Middle frontal gyrus (tissue), 1 donor: Measurements from ENCODE around the gene ZNF263.
"Not testable (repeated sequence)": the region's sequence is repeated elsewhere in the genome, so short reads cannot be mapped to it uniquely, and the experiment has no call there.

Experiments used
- DNase-seq: peaks from one replicate; pipeline ENCODE4 v3.0.0-alpha.2; 2015; ENCODE audit warnings: low spot score; ENCODE audit errors: extremely low spot score

Gene ZNF263

DNA sequence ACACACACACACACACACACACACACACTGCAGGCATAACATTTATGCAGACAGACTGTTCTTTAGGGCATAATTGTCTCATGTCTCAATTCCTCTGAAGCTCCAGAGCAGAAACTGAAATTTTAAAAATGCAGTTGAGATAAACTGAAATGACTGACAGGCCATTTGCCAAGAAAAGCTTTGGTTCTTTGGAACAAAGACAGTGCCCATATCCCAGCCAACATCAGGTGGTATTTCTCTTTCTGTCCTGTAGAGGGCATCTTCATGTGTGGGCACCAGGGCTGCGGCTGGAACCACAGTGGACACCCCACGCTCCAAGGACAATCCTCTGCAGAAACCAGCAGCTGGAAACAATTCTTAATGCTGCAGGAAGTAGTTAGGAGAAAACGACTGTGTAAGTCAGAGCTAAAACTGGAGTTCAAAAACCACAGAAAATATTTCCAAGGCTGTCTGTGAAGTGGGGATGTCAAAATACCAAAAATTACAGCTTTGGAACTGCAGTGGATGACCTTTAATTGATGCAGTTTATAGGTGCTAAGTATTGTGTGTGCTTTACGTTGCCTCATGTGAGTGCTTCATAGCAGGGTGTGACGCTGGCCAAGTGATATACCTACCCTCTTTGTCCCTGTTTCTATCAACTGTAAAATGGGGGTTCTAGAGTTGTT lies 16.3 kb upstream of the ZNF263 start:
- no peak for DNase-seq

DNA sequence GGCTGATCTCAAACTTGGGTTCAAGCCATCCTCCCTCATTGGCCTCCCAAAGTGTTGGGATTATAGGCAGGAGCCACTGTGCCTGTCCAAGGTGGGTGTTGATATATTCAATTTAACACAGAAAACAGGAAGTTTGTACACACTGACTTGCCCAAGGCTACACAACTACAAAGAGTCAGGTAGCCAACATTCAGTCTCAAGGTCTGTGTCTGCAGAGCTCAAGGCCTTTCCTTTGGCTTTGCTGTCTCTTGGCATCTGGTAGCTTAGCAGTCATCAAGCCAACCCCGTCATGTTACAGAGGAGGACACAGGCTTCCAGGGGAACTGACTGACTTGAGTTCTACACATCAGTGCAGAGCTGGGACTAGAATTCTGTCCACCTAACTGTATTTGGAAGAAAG lies 15.0 kb upstream of the ZNF263 start:
- no peak for DNase-seq

DNA sequence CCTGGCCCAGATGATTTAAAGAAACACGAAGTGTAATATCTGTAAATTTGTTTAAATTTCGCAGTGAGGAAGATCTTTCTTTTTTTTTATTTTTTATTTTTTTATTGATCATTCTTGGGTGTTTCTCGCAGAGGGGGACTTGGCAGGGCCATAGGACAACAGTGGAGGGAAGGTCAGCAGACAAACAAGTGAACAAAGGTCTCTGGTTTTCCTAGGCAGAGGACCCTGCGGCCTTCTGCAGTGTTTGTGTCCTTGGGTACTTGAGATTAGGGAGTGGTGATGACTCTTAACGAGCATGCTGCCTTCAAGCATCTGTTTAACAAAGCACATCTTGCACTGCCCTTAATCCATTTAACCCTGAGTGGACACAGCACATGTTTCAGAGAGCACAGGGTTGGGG lies 12.6 kb upstream of the ZNF263 start:
- DNase-seq: not testable (repeated sequence)

DNA sequence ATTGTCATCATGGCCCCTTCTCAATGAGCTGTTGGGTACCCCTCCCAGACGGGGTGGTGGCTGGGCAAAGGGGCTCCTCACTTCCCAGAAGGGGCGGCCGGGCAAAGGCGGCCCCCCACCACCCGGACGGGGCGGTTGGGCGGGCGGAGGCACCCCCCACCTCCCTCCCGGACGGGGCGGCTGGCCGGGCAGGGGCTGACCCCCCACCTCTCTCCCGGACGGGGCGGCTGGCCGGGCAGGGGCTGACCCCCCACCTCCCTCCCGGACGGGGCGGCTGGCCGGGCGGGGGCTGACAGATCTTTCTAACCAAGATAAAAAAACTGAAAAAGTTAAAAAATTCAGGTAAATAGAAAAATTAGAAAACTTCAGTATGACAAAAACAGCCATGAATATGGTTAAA lies 12.0 kb upstream of the ZNF263 start:
- DNase-seq: not testable (repeated sequence)

DNA sequence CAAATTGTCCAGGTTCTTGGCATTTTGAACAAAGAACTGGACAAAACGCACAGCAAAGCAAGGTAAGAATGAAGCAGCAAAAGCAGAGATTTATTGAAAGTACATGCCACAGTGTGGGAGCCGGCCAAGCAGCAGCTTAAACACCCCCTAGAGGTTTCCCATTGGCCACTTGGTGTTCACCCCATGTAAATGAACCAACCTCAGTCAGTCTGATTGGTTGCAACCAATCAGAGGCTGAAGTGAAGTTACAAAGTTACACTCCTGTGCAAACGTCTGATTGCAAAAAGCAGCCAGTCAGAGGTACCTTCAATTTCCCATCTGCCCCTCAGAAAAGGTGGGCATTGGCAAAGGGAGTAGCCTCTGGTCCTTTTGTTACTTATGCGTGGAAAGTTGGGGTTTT lies 8.8 kb upstream of the ZNF263 start:
- DNase-seq: no peak

DNA sequence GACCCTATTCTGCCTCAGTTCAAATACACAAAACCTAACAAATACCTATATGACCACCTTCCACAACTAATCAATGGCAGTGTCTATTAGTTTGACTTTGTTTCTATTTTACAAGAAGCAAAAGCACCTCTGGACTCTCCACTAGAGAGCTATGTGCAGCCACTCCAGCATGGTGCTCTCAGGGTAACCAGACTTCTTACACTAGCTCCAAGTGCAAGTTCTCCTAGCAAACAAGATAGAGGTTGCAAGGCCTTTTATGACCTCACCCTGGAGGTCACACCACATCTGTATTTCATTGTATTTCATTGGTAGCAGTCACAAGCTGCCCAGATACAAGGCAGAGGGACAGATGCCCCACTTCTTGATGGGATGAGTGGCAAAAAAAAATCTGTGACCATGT lies 8.3 kb upstream of the ZNF263 start:
- DNase-seq: no peak

DNA sequence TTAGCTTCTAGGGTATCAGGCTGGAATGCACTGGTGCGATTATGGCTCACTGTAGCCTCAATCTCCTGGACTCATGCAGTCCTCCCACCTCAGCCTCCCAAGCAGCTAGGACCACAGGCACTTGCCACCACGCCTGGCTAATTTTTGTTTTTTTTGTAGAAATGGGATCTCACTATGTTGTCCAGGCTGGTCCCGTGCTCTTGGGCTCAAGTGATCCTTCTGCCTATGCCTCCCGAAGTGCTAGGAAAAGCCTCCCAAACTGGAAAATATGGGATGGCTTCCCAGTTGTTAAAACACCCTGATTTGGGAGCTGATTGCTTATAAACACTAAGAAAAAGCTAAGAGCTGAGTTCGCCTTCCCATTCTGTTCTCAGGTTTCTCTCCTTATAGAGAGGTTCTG lies 6.6 kb upstream of the ZNF263 start:
- no peak for DNase-seq

DNA sequence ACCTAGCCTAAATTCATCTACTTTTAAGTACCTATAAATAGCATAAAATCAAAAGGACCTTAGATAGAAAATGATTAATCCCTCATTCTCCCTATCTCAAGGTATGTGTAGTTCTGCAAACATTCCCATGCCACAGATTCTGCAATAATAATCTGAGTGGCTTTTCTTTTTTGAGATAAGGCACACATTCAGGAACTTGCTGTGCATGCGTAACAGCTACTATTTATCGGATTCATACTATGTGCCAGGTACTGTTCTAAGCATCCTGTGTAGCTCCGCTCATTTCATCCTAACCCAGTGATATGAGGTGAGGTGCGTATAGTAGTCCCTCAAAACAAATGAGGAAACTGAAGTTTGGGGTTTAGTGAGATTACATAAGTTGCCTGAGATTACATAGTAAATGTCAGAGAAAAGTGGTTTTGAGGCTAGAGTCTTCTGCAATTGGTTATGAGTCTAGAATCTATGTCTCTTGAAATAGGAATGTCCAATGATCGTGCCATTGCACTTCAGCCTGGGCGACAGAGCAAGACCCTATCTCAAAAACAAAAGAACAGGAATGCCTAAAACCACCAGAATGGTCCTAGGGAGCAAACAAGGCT lies 2.0 kb upstream of the ZNF263 start:
- no peak for DNase-seq

DNA sequence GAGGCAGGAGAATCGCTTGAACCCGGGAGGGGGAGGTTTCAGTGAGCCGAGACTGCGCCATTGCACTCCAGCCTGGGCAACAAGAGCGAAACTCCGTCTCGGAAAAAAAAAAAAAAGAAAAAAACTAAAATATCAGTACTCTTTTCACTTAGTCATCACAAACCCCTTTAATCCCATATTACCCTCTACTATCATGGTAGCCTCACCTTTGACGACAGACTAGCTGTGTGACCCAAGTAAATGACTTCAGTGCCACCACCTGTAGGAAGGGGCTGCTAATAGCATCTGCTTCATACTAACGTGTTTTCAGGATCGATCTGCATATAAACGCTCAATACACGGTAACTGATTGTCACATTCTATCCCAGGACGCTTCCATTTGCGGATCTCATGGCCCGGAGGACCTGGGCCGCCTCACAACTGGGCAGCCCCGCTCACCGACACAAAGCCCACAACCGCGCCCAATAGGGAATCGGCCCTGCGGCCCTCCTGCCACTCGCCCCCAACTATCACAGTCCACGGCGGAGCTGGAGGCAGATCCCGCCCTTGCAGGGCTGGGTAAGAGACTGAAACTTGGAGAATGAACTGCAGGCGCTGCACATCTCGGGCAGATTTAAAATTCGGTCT lies 1.1 kb upstream of the ZNF263 start:
- DNase-seq: no peak

DNA sequence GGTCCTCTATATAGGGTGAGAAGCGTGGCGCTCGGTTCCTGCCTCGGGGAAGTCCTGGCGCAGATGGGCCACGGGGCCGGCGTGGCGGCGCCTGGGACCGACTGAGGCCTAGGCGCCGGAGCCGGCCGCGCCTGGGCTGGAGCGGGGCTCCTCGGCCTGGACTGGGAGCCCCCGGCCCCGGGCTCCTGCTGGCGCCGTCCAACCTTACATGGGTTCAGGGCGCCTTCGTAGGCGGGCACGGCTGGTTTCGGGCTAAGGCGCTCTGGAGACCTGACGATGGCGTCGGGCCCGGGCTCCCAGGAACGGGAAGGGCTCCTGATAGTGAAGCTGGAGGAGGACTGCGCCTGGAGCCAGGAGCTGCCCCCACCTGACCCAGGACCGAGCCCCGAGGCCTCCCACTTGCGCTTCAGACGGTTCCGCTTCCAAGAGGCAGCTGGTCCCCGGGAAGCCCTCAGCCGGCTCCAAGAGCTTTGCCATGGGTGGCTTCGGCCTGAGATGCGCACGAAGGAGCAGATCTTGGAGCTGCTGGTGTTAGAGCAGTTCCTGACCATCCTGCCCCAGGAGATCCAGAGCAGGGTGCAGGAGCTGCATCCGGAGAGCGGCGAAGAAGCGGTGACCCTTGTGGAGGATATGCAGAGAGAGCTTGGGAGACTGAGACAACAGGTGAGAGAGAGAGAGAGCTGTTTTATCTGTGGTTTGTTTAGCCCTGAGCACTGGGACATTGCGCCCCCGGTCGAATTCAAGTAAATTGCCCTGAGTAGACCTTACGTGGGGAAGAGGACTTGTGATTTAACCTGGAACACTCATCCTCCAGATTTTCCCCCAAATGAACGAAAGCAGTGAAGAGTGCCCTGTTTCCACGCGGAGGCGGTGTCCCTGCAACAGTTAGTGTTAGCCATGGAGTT lies 504 bp downstream of the ZNF263 start:
- DNase-seq: no peak

DNA sequence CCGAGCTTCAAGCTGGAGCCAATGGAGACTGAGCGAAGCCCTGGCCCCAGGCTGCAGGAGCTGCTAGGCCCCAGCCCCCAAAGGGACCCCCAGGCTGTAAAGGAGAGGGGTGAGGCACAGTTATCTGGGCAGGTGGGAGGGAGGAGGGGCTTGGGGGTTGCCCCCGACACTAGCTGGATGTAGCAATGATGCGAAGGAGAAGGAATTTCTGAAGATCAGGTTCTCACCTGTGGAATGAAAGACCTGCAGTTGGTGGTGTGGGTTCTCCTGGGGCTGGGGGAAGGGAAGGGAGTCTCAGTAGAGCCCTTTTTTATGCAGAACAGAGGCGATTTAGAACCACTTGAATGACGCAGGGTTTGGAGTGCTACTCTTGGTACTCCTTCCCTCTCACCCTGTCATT lies 1.8 kb downstream of the ZNF263 start:
- DNase-seq: no peak

DNA sequence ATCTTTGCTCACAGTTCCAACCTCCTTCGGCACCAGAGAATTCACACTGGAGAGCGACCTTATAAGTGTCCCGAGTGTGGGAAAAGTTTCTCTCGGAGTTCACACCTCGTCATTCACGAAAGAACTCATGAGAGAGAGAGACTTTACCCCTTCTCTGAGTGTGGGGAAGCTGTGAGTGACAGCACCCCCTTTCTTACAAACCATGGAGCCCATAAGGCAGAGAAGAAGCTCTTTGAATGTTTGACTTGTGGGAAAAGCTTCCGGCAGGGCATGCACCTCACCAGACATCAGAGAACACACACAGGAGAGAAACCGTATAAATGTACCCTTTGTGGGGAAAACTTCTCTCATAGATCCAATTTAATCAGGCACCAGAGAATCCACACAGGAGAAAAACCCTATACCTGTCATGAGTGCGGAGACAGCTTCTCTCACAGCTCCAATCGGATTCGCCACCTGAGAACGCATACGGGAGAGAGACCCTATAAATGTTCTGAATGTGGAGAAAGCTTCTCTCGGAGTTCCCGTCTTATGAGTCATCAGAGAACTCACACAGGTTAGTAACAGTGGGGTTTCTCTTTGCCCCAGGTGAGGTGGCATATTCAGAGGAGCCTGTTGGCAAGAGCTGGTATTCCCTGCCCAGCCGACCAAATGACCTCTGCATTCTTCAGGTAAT lies 6.8 kb downstream of the ZNF263 start:
- DNase-seq: no peak

DNA sequence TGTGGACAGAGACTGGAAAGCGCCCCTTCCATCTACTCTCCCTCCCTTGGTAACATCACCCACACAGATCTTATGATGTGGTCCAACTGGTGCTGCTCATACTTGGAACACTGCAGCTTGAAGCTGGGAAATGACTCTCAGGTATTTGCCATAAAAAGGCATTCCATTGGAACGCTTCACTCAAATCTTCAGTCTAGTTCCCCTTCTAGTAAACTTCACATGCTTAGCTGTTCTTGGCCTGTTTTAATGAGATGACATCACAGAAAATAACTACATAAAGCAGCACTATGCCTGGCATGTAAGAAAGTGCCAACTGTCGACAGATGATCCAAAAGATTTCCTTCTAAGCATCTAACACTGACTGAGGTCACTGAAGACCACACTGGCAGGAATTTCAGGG lies 9.3 kb downstream of the ZNF263 start:
- DNase-seq: no peak

DNA sequence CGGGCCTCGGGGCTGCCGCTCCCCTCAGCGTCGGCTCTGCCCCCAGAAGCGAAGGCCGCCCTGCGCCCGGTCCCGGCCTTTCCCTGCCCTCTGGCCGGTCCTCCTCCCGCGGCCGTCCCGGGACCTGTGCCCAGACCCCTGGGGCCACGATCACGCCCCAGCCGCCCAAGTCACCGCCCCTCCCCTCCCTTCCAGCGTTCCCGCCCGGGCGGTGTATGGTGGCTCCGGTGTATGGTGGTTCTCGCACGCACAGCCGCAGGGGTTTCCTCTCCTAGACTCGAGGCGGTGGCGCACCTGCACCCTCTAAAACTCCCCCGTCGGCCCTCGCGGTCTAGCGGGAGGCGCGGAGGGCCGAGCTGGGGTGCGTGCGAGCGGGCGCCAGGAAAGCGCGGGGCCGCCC lies 11.9 kb downstream of the ZNF263 start:
- no peak for DNase-seq

DNA sequence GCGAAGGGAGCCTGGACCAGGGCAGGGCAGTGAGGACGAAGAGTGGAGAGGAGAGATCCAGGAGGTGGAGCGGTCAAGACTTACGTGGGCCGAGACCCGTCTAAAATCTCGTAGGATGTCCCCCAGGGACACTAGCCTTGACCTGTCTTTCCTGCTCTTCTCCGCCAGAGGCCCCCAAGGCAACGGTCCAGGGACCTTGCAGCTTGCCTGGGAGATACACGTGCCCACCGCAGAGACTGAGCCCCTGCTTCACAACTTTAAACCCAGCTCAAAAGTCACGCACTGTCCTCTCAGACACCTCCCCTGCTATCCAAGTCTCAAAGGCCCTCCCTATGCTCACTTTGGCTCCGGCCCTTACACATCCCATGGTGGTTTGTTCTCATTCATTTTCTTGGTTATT lies 12.5 kb downstream of the ZNF263 start:
- no peak for DNase-seq

DNA sequence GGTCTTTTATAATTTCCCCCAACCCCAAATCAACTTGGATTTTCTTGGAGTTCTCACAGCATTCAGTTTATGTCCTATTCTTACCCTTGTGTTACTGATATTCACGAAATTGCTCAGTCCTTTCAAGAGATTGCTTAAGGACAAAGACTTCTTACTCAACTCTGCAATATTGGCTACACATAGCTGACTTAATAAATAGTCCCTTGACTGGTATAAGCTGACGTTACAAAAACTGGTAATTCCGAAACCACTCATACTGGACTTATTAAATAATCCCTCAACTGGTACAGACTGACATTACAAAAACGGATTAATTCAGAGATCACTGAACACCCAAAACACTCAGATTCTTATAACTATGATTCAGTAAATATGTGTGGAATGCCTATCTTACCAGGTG lies 21.1 kb downstream of the ZNF263 start:
- DNase-seq: no peak

DNA sequence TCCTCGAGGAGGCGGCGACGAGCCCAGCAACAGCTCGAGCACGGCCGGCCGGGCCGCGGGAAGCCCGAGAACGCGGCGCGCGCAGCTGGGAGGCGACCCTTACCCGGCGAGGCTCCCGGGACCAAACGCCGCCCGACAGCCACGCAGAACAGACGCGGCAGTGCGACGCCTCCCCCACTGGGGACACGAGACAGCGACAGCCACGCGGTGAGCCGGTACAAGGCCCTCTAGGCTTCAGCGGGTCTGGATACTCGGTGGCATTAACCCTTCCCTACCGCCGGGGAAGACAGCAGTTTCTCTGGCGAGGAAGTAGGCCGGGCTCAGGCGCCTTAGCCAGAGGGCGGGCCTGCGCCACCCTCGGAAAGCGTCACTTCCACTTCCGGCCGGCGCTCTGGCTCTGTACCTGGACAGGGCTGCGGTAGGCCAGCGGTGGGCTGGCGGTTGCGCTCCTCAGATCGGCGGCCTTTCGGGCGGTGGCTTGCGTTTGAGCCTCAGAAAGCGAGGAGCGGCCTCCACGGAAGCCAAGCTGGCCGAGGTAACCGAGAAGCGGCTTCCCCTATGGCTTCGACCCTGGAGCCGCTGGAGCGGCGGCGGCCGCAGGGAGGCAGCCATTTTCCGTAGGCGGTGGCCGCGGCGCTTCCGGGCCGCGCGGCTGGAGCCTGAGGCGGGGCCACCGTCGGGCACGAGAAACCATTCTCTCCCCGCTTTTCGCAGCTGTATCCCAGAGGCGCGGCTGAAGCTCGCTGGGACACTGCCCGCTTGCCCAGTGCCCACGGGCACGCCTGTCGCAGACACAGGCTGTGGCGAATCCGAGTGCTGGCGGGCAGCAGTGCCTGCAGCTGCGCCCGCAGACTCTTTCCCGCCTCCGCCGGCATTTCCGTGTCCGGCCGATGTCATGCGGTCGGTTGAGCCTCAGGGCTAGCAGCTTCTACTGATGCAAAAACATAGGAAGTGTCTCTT lies 22.1 kb downstream of the ZNF263 start, which contains the start of the genes TIGD7 and ZNF75A:
TIGD7 (minus strand) TSS at position 322 of the 960 bp plus-strand sequence. CDS start 4,816 bp downstream, outside the sequence.
ZNF75A (plus strand) TSS at position 389 of the 960 bp plus-strand sequence. CDS start 2,932 bp downstream, outside the sequence.
- peak; percentile 88 for DNase-seq

DNA sequence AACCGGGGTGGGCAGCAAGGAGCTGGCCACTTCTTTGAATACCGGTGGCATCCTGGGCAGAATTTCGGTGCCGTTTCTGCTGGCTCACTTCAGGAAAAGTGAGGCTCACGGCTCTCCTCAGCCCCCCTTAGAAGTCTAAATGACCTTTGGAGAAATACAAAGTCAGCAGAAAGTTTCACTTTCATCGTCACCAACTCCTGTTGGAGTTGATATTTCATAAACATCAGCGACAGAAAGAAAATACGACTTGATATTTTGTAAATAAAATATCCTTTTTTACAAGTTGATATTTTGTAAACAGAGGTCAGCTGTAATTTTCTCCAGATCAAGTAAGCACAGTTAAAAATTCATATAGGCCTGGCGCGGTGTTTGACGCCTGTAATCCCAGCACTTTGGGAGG lies 22.8 kb downstream of the ZNF263 start:
- no peak for DNase-seq

DNA sequence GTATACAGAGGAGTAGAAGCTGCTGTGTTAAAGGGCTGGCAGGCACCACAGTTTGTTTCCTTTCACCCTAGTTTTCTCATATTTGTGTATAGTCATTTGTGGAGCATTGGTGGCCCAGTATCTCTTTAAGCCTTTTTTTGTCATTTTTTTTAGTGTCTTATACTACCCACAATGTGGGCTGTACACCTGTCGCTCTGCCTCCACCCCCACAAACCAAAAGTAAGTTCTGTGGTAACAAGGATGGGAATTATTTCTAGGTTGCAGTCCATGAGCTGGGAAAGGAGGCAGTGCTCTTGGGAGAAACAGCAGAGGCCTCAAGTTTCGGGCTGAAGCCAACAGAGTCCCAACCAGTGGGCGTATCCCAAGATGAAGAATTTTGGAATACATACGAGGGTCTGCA lies 28.2 kb downstream of the ZNF263 start:
- no peak for DNase-seq
